HS-5 (cell line): ENCODE results near the gene CRYGB.
"Not testable (repeated sequence)": the region's sequence is repeated elsewhere in the genome, so short reads cannot be mapped to it uniquely, and the experiment has no call there.

Source experiments
- DNase-seq: peaks from one replicate; pipeline ENCODE4 v3.0.0-alpha.2; 2012; ENCODE audit warnings: low read depth

CRYGB gene

DNA sequence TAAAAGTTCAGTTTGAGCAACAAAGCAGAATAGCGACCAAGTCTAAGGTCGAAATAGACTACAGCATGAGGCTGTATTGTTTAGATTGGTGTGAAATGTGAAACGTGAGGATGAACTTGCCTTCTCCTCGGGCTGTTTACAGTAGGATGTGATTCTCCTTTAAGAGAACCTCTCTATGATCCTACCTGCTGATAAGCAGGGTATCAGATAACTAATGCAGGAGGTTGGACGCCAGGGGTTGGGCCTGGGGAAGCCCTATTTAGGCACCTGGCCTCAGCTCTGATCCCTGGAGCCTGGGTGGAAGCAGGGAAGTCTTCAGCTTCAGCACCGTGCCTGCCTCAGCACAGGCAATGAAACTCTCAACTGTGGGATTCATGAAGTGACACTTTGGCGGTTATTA lies 33.0 kb downstream of the CRYGB start:
- no peak for DNase-seq

GRCh38 chr2:208112273-208112745 lies 33.6 kb downstream of the CRYGB start:
- not testable (repeated sequence) for DNase-seq

GRCh38 chr2:208103616-208104015 lies 42.3 kb downstream of the CRYGB start:
- DNase-seq = no peak

DNA sequence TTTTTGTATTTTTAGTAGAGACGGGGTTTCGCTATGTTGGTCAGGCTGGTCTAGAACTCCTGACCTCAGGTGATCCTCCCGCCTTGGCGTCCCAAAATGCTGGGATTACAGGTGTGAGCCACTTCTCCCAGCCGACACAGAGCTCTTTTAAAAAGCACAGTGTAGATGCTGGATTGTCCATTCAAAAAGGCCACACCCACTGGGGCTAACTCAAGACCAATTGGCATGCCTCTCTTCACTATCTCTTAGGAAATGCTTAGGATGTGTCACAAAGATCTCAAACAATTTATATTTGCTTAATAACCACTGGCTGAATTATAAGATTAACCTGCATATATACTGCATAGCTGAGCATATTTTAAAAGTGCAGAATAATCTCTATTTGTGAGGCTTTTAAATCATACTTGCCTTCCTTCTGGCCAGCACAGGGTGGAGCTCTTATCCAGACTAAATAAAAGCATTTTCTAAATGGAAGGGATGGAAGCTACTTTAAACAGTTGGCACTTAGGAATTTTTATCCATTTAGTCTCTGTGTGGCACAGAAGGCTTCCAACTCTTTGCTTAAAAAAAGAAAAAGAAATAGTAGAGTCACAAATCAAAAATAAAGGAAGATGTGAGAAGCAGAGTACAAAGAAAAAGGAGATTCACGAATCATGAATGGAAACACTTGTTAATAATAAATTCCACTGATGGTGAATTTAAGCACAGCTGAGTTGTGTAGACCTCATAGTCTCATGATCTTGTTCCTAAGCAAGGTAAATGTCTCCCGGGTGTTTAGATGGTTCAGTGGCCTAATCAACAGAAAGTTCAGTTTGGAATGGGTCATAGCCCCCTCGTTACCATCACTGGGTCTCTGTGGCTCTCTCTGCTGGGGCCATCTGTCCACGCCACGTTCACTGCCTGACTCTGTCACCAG lies 44.0 kb downstream of the CRYGB start:
- DNase-seq = no peak

DNA sequence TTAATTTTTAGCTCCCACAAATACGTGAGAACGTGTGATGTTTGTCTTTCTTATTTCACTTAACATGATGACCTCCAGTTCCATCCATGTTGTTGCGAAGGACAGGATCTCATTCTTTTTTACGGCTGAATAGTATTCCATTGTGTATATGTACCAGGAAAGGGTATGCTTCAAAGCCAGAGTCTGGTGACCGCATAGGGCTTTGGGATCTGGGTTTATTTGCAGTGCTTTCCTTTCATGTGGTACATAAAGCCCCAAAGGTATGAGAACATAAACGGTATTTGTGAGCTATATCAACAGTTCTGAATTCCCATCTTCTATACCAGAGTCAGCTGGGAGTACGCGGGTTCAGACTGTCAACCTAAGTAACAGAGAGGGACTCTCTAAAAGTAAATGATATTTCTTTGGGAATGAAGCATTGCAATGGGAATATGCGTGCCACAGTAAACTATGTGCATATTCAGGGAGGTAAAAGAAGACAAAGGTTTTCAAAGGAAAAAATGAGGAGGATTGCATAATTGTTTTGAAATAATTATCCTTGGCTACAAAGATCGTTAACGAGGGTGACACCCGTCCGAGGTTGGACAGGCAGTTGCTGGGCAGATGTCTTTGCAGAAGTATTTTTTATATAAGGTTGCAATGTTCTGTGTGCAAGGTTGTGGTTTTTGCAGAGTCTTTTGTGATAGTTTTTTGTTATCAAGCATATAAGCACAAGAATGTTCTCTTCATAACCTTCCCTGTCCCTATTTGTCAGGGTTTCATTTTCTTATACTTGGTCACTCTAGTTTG lies 46.1 kb downstream of the CRYGB start:
- DNase-seq = no peak

- DNase-seq = not testable (repeated sequence)
Measured at GRCh38 chr2:208098701-208099100, 47.3 kb downstream of the CRYGB start.

DNA sequence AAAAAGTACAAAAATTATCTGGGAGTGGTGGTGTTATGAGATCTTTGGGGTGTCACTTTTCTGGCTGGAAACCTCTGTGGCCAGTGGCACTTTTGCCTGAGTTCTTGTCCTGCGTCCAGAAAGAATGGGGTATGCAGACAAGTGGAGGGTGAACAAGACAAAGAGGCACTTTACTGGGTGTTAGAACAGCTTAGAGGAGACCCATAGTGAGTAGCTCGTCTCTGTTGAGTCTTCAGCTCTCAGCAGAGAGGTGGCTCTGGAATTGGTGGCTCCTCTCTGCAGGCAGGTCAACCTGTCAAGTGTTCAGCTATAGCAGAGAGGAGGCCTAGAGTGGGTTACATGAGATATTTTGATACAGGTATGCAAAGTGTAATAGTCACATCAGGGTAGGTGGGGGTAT lies 47.7 kb downstream of the CRYGB start:
- DNase-seq = no peak

DNA sequence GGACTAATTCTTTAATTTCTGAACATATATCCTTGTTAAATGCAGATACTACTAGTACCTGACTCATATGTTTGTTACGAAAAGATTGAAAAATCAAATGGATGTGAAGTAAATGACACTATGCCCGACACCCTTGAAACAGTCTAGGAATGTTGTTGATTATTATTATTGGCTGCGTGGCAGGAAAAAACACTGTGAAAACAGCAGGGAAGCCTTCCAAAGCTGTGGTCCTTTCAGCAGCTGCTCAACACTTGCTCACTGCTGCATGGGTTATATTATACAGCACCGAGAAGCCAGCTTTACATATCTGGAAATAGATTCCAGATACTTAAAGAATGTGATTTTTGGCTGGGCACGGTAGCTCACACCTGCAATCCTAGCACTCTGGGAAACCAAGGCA lies 48.2 kb downstream of the CRYGB start:
- no peak for DNase-seq

DNA sequence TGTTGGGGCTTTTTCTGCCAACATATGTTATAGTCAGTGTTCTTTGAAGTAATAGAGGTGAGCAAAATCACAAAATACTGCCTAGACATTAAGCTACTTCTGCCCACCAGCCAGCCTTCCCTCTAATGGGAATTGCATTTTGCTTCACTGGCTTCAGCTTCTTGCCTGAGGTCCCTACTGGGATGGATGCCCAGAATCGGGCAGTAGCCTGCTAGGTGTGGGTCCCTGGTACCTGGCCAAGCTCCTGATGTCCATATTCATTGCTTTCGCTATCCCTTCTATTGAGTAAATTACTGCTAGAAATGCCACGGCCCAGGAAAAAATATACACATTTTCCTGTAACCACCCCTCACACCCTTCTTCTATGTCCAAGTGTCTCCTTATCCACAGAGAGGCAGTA lies 48.6 kb downstream of the CRYGB start:
- no peak for DNase-seq

DNA sequence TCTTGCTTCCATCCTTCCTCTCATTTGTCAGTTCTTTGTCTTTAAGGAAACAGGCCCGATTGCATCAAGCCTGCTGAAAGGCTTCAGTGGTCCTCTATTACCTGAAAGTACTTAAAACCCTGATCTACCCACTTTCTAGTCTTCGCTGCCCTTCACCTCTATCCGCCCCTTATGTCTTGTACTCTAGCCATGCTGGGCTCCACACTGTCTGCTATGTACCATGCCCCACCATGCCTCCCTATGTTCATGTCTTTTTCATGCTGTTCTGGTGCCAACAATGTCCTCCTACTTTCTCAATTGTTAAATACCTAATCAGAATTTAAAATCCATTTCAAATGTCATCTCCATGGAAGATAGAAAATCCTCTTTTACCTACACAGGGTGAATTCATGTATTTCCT lies 49.9 kb downstream of the CRYGB start:
- no peak for DNase-seq

DNA sequence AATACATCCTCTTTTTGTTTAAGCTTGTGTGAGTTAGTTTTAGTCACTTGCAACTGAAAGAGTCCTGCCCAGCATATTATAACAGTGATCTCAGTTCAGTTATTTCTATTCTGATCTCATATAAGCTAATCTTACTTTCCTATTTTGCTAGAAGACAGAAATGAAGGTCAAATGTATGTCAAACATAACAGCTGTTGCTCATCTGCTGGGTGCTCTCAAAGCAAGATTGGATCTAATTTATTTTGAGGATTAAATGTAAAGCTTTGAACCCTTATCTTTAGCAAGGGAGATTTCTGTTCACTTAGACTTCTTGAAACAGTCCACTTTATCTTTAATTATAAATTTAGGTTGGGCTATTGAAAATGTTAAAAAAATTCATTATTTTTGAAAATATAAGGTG lies 52.8 kb downstream of the CRYGB start:
- DNase-seq = no peak
